GM19372 (cell line): ENCODE data around the gene C1orf21.

Experiments used
- ATAC-seq: cut with Tn5 transposase; IDR thresholded peaks from one replicate; pipeline ENCODE4 v1.9.1; 2021; ENCODE audit warnings: mild to moderate bottlenecking, low read depth, moderate library complexity; ENCODE audit not compliant: unreplicated experiment

The C1orf21 gene

GRCh38 chr1:184385865-184386311 is 941 bp upstream of the C1orf21 start:
- ATAC-seq: no peak

DNA sequence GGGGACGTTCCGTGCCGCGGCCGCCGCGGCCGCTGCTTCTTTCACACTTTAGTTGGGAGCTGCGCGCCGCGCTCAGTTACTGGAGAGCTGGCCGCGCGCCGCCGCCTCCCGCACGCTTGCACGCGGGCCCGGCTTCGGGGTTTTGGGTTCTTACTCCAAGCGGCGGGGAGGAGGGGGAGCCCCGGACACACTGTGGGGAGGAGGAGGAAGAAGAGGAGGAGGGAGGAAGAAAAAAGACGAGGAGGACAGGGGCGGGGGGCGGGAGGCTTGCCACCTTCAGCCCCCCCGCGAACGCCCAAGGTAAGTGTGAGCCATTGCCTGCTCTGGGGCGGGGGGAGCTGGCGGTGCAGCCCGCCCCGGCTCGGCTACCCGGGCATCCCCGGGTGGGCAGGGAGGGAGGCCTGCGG is 243 bp downstream of the C1orf21 start:
- ATAC-seq: no peak

GRCh38 chr1:184387476-184388318 is 868 bp downstream of the C1orf21 start:
- ATAC-seq: peak; percentile 32

GRCh38 chr1:184388319-184388889 is 1.6 kb downstream of the C1orf21 start:
- ATAC-seq: no peak

- ATAC-seq: no peak
These were observed 2.1 kb downstream of the C1orf21 start for GRCh38 chr1:184388971-184389370.

DNA sequence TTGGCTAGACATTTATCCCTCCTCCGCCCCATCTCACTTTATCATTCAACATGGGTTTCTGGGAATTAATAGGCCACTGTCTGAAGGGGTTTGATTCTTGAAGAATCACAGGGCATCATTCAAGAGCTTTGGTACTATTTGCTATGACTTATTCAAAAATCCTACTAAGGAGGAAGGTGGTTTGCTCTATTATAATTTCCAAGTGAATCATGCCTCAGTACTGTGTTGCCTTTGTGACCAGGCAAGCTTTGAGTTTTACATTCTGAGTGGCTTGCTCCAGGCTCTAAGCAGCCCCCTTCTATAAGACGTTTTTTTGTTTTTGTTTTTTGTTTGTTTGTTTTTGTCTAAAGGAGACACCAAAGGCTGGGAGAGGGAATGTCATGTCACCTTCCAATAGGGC is 2.6 kb downstream of the C1orf21 start:
- no peak for ATAC-seq

GRCh38 chr1:184390889-184391288 is 4.1 kb downstream of the C1orf21 start:
- no peak for ATAC-seq

DNA sequence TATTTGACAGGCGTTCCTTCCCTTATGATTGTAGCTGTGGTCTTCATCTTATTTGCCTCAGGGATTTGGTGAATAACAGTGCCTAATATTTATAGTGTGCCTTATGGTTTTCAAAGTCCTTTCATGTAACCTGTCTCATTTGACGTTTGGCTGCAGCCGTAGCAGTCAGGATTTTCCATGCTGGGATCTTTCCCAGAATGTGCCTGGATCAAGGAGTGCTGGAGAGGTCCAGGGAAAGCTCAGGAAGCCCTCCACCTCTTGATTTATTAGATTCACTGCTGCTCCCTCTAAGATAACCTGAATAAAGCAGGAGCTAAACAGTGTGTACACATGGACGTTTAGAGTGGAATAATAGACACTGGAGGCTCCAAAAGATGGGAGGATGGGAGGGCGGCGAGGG is 5.2 kb downstream of the C1orf21 start:
- no peak for ATAC-seq

DNA sequence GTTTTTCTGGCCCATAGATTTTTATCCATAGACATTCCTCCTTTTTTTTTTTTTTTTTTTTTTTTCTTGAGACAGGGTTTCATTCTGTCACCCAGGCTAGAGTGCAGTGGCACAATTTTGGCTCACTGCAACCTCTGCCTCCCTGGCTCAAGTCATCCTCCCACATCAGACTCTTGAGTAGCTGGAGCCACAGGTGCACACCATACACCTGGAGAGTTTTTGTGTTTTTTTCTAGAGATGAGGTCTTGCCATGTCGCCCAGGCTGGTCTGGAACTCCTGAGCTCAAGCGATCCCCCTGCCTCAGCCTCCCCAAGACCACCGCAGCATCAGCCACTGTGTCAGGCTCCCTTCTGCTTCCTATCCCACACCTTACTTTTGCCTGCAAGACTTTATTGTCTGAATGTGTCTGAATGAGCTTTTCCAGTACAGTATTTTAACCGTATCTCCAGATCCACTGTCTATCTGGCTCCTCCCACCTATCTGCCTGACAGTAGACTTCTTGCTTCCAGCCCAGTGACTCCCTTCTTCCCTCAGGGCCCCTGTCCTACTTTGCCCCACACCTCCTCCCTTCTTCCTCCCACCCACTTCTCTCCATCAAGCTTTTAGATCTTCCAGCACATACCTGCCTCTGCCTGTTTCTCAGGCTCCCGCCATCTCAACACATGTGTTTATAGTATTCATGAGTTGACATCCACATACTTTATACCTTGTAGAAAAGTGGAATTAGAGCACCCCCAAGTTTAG is 6.1 kb downstream of the C1orf21 start:
- no peak for ATAC-seq

- ATAC-seq: no peak
These were observed 7.1 kb downstream of the C1orf21 start for GRCh38 chr1:184393962-184394361.

- no peak for ATAC-seq
These were observed 8.5 kb downstream of the C1orf21 start for GRCh38 chr1:184395370-184395769.

GRCh38 chr1:184395937-184396480 is 9.2 kb downstream of the C1orf21 start:
- no peak for ATAC-seq

DNA sequence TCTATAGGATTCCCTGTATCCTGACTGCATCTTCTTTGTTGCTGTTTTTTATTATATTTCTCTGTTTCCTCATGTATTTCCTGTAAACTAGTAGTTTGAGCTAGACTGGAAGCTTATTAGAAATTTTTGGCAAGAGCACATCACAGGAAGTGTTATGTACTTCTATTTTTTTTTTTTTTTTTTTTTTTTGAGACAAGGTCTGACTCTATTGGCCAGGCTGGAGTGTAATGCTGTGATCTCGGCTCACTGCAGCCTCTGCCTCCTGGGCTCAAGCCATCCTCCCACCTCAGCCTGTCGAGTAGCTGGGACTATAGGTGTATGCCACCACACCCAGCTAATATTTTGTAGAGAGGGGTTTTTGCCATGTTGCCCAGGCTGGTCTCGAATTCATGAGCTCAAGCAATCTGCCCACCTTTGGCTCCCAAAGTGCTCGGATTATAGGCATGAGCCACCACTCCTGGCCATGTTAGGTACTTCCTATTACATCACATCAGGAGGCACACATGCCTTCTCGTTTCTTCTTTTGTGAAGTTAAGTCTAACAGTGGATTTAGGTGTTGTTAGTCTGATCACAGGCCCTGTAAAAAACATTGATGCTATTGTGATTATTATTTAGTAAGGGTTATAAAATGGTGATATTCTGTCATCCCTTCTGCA is 12.5 kb downstream of the C1orf21 start:
- ATAC-seq: no peak

DNA sequence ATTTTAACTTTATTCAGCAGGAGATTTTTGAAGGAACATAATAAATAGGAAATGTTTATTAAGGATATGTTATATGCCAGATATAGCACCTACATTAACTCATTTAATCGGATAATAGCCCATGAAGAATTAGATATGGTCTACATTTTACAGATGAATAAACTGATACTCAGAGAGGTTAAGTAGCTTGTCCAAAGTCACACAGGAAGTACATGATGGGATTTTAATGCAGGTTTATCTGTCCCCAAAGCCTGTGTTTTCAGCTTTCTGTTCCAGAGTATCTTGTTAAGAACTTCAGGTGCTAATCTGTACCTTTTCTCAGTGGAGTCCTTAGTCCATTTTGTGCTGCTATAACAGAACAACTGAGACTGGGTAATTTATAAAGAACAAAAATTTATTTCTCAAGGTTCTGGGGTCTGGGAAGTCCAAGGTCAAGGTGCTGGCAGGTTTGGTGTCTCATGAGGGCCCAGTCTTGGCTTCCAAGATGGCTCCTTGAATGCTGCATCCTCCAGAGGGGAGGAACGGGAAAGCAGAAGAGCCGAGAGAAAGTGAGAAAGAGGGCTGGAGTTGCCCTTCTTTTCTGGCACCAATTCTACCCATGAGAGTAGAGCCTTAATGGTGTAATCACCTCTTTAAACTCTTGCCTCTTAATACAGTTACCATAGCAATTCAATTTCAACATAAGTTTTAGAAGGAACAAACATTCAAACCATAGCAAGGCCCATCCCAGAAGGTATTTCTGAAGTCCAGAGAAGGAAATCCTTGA is 17.3 kb downstream of the C1orf21 start:
- no peak for ATAC-seq

- no peak for ATAC-seq
These were observed 17.8 kb downstream of the C1orf21 start for GRCh38 chr1:184404727-184405027.

- no peak for ATAC-seq
These were observed 18.4 kb downstream of the C1orf21 start for GRCh38 chr1:184405094-184405800.

- ATAC-seq: no peak
These were observed 18.9 kb downstream of the C1orf21 start for GRCh38 chr1:184405801-184406142.

GRCh38 chr1:184406479-184406878 is 19.6 kb downstream of the C1orf21 start:
- ATAC-seq: no peak

DNA sequence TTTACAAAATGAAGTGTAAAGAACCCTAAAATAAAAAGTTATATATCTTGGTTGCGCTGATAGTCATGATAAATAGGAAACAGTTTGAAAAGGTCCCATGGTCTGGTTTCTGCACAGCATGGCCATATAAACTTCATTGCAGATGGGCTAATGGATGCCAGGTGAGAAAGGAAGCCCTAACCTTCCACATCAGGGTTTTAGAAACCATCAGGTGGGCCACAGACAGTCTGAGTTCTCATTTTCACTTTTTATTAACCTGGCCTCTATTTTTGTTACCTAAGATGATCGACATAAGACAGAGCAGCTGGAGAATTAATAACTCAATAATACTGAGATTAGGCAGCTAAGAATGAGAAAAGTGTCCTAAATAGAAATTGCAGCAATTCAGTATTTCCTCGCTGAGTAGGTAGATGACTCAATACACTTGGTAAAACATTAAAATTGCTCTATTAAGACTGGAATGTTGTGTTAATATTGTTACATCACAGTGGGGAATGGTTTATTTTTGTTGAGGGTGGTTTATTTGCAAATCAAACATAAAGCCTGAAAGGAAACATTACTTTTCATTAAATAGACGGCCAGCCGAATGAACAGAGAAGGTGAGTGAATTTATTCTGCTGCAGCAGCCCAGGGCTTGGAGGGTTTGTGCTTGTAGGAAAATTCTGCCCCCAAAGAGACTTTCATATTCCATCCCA is 21.1 kb downstream of the C1orf21 start:
- no peak for ATAC-seq
